Renal cortex interstitium (tissue), 3 donors: Measurements from ENCODE around the gene DEPDC7. TPM values are rescaled to one million over a fixed set of nuclear protein-coding genes. Genes with fewer than 3 reads are reported as not detected.

Source experiments
- polyA plus RNA-seq, 3 donors: library from polyadenylated mRNA; unstranded; fragments of 120-200 nt; gene quantifications; one replicate each; pipeline ENCODE4 v1.2.1, GENCODE V29; 2013; ENCODE audit not compliant: insufficient read length in 3 of 3

The DEPDC7 gene
- polyA plus RNA-seq, 3 donors: 7.0 to 9.0 (median 7.7) TPM

Other genes with a start within 250 kb of the DEPDC7 start
- gene CCDC73, start 221.2 kb upstream of the DEPDC7 start, polyA plus RNA-seq: under 1 TPM; 0.26 to 0.37 (median 0.36) TPM
- gene PRRG4, start 186.0 kb upstream of the DEPDC7 start, polyA plus RNA-seq: 1 to 10 TPM; 4.9 to 7.9 (median 6.5) TPM
- 10 to 100 TPM; 40.5 to 46.6 (median 40.6) TPM for gene QSER1, start 123.1 kb upstream of the DEPDC7 start, polyA plus RNA-seq
- 10 to 100 TPM in 2 of 3 donors, 1 to 10 TPM in 1; 9.2 to 11.1 (median 10.2) TPM for gene TCP11L1, start 23.7 kb downstream of the DEPDC7 start, polyA plus RNA-seq
- gene CSTF3, start 145.6 kb downstream of the DEPDC7 start, polyA plus RNA-seq: 10 to 100 TPM; 59.0 to 67.3 (median 67.2) TPM
- 10 to 100 TPM; 42.9 to 51.8 (median 48.4) TPM for gene HIPK3, start 241.5 kb downstream of the DEPDC7 start, polyA plus RNA-seq